Islet precursor cell (in vitro differentiated cells): Measurements from ENCODE around the gene SMOC2.
"Not testable (repeated sequence)": the region's sequence is repeated elsewhere in the genome, so short reads cannot be mapped to it uniquely, and the experiment has no call there.

Source experiments
- DNase-seq: peaks from one replicate; pipeline ENCODE4 v3.0.0-alpha.2; 2018

Gene SMOC2

DNA sequence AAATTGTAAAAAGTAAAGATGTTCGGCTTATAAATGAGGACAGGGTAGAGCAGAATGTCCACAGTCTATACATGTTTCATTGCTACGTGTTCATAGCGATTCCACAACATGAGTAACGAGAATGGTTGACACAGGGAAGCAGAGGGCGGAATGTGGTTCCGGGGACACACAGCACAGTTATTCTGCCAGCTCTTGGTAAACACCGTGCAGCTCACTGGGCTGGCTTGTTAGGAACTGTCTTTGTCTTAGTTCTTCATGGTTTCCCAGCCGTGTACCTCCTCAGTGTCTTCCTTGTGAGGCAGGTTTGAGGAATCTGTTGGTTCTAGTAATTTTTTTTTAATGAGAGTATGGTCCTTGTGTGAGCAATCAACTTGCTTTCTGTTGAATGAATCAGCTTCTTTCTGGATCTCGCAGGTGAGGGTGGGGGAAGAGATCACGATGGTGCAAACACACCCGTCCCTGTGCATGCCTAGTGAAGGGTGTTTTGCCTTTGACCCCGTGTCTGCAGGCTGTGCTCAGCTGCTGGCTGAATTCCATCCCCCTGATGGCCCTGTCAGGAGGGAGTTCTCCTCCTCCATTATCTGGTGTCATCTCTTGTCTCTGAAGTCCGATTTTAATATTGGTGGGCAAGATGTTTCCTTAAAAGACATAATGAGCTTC, 168.2 kb downstream of the SMOC2 start:
- DNase-seq, result peak; percentile 41

DNA sequence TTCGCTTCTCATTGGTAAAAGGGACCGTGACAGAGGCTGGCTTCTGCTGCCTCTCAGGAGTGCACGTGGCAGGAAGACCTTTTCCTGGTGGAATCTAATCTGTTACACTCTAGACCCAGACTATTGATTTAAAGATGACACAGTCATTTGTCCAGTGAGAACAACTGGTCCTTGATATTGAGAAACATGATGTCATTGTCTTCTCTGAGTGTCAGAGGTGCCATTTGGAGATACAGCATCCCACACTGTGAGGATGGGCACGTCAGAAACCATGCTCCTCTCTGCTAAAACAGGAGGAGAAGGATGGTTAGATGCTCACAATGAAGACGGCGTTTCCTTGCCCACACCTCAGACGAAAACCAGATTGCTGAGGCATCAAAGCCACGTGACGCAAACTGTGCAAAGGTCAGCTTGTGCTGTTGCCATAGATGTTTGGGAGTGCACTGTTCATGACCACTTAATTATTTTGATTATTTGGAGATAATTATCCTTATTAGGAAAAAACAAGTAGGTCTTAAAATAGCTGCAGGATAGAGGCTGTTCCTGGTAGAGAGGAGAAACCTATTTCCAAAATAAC, 169.0 kb downstream of the SMOC2 start:
- peak; percentile 29 for DNase-seq

DNA sequence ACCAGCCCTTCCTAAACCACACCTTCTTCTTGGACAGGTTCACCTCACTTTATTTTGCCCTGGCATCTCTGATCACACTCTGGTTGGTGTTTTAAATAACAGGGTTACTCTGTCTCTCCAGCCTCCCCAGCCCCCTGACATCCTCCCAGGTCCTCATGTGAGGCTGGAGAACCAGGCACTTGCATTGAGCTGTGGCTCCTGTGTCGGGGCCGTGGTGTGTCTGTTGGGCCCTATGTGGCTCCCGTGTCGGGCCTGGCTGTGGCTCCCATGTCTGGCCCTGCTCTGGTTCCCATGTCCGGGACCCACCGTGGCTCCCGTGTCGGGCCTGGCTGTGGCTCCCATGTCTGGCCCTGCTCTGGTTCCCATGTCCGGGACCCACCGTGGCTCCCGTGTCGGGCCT, 170.0 kb downstream of the SMOC2 start:
- not testable (repeated sequence) for DNase-seq

DNA sequence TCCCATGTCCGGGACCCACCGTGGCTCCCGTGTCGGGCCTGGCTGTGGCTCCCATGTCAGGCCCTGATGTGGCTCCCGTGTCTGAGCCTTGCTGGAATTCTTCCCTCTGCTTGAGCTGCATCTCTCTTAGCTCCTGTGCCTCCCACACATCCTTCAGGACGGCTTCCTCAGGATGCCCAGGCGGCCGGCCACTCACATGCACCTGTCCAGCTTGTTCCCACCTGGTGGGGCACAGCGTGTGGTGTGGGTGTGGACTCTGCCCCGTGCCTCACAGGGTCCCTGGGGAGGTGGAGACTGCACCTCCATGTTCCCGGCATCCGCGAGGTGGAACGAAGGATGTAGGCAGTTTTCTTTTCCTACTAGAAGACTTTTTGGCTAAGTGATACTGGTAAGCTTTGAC, 170.7 kb downstream of the SMOC2 start:
- no peak for DNase-seq

DNA sequence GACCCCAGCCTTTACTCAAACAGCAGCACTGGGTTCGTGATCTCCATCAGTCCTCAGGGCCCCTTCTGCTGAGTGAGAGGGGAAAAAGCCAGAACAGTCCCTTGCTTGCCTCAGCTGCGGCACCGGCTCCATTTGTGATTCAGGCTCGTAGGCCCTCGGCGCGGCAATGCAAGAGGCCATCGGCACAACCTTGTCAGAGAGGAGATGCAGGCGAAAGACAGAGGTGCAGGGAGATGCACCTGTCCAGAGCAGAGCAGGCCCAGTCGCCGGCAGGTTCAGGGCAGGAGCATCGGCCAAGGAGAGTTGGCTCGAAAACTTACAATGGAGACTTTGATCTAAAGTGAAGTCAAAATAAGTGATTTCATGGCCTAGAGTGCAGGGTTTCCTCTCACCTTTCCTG, 171.6 kb downstream of the SMOC2 start:
- no peak for DNase-seq

DNA sequence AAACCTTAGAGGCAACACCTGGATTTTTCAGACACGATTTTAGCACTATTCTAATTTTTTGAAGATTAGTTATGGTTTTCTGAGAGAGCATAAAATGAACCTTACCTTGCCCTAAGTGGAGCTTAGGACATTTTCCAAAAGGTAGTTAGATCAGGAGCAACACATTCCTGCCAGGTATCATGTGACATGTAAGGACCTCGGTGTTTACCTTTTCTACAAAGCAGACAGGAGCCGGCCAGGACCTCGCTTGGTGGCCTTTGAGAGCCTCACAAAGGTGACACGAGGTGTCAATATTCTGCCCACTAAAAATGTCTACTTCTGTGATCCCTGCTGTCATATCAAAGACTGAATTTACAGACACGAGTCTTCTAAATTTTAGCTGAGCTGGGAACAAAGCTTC, 174.9 kb downstream of the SMOC2 start:
- no peak for DNase-seq

DNA sequence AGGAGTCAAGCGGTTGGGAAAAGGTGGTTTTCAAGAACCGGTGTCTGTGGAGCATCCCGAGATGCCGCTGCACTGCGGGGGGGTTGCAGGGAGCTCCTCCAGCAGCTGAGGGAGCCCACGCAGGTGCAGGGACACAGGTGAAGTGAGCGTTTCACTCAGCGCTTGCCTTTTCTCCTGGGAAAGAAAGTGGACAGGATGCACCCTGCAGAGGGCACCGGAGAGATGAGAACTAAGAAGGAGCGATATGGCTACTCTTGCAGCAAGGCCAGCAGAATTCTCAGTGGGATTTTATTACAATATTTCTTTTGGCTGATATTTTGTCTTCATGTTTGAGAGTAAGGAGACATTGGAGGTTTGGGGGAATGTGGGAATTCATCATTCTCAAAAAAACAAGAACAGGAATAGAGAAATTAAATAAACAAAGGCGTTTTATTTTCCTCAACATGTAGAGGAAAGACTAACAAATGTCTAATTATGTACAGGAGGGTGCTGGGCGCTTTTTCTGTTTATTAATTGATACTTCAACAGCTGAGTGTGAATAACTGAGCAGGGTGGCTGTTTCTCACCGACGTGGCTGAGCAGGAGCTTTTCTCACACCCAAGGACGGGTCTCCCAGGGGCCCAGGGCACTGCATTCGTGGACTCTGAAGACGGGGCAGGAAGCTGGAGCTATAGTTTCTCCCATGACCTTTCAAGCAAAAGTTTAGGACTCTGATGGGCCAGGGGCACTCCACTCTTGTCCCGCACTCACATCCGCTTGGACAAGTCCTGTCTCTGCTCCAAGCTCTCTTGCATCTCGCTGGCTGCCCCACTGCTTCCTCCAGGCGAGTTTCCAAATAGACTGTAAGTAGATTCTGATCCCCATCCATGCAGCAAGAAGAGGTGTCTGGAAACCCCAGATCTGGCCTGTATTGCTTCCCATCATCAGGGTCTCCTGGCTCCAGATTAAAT, 176.1 kb downstream of the SMOC2 start:
- DNase-seq, result no peak

DNA sequence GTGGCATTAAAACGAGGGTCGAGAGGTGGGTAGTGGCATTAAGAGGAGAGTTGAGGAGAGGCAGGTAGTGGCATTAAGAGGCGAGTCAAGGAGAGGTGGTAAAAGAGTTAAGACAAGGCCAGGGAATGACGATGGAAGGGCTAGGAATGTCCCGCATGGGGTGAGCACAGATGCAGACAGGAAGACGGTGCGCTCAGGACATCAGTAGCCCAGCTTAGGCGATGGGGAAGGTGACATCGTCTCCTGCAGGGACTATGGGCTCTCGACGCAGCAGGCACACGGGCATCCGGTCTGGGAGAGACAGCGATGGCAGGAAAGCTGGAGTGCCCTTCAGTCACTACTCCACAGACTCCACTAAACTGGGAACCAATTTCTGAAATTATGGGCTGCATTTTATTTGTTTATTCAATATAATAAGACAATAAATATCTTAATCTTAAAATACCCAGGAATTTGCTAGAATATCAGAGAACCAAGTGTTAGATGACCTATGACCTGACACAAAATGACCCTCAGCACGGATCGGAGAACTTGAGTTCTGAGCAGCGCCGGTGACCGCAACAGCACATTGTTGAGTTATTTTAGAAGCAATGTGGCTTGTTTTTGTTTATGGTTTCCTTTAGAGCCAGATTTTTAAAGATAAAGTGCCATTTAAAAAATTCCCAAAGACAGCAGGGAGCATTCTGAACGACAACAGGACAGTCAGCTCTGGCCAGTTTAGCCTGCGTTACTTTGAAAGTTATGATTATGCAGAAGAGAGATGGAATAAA, 177.7 kb downstream of the SMOC2 start:
- no peak for DNase-seq

DNA sequence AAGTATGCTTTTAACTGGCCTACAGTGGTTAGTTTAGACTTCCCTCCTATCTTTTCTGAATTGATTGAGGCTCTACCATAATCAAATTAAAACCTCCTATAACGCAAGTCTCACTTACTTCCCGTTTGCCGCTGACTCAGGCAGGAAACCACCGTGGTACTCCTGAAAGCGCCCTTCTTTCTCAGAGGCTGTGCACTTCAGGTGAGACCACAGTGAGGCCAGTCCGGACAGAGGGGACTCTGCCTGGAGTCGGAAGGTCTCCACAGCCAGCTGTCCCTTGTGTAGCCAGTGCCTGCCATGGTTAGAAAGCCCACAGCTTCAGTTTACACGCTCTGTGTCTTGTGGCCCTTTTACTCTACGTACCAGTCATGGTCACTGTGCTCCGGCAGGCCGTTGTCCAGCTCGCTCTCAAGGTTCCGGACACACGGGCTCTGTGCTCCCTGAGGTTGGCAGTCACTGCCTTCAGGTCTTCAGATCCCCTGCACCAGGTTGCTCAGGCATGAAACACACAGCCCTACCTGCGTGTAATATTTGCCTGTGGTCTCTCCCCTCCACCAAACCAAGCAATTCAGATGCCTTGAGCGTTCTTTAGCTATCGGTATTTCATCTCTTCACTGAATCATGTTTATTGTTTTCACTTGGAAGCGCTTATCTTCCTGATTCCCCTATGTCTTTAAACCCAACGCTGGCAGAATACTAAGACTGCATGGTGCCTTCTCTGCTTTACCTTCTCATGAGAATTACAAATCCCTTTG, 178.8 kb downstream of the SMOC2 start:
- no peak for DNase-seq

DNA sequence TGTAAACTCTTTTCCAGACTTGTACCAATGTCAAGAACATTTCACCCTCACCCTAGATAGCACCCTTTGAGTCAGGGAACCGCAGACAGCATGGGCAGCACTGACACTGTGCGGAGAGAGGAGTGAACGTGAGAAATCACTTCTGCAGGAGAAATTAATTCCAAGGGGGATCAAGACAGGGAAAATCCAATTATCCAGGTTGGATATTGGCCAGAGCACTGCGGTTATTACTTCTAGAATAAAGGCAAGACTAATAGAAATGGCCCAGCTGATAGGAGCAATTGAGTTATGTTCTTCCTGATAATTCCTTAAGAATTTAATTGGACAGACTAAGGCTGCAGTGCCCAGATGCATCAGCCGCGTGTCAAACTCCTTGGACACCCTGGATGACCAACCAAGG, 179.6 kb downstream of the SMOC2 start:
- no peak for DNase-seq

DNA sequence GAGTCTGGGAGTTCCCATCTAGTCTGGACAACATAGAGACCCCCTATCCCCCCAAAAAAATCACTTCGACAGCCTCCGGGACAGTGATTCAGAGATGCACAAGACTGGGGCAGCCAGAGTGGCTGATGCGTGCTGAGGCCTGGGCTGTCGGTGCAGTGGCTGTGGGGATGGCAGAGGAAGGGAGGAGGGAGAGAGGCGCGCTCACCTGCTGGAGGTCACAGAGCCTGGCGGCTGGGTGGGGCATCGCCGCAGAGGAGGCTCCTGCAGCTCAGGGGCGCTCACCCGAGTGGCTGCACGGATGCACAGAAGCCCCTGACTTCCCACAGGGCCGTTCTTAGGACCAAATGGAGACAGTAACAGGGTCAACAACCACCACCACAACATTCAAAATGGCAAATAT, 182.8 kb downstream of the SMOC2 start:
- no peak for DNase-seq

DNA sequence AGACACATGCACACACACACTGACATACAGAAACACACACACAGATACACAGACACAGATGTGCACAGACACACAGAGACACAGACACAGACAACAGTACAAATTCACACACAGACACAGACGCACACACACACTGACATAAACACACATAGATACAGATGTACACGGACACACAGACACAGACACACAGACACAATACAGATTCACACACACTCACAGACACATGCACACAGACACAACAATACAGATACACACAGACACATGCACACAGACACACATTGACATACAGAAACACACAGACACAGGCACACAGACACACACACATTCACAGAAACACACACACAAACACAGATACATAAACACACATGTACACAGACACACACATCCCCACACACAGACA, 183.6 kb downstream of the SMOC2 start:
- no peak for DNase-seq

DNA sequence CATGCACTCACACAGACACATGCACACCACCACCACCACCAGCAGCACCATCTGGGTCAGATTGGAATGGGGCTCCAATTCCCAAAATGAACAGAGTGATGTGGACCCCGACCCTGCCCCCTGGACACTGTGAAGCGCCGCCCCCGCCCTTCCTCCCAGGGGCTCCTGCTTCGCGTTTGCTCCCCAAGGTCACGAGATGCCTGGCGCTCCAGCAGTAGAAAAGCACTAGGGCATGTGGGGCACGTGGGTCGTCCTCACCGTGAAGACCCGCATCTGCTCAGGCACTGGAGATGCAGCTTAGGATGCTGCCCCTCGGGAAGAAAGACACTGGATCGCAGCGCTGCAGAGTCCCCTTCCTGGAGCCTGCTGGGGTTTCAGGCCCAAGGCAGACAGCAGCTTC, 184.0 kb downstream of the SMOC2 start:
- no peak for DNase-seq

DNA sequence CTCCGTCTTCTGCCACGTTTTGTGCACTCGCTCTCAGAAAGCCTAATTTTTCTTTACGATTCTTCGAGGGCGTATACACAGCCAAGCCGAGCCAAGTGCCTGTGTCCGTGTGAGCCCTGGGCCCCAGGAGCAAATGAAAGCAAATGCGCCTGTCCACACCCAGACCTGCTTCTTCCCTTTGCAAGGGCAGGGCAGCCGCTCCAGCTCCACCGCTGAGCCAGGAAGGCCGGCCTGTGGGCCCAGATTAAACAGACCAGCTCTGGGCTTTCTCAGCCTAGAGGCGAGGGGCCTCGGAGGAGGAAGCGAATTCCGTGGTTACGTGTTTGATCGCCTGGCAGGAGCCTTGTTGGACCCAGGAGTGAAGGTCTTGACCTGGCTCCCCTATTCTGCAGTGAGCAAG, 184.6 kb downstream of the SMOC2 start:
- DNase-seq, result peak; percentile 86

DNA sequence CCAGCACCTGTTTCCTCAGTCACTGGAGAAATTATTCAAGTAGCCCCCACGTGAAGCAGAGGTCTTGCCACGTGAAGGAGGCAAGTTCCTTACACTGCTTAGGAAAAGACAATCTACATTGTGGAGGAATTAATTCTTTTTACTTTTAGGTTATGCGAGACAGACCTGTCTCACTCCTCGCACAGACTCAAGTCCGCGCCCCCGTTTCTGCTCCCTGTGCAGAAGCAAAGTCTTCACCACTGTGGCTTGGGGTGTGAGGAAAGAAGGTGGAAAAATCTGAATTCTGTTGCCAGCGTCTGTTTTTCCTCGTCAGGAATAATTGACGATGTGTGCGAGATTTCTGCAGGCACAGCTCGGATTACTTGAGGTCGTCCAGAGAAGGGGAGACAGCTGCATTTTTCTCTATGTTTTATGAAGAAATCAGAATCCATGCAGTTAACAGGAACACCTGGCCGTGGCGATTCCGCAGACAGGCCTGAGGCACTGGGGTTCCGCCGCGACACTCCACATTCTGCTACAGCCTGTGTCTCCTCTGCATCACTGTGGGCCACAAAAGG, 185.1 kb downstream of the SMOC2 start:
- DNase-seq, result no peak

DNA sequence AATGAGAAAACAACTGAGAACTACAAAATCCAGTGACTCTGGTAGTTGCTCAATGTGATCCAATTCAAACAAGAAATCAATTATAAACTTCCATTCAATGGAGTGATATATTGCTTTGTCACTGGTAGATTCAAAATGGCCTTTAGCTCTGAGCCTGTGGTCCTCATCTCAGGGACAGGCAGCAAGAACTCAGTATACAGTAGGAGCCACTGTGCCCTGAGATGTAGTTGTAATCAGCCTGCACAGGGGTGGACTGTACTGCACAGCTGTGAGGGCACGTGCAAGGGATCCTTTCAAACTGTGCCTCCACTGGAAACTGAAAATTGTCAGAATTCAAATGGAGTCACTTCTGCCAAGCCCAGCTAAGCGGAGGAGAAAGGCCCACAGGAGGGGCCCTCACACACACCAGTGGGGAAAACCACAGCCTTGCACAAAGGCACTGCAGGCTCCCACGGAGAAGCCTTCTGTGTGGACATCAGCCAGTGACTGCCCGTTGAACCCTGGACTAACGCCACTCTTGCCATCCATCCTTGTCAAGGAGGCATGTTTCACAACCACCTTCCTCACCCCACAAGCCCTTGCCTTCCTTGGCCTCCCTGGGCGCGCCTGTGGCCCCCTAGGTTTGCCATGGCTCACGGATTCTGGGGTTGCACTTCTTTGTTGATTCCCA, 186.7 kb downstream of the SMOC2 start:
- DNase-seq, result no peak

DNA sequence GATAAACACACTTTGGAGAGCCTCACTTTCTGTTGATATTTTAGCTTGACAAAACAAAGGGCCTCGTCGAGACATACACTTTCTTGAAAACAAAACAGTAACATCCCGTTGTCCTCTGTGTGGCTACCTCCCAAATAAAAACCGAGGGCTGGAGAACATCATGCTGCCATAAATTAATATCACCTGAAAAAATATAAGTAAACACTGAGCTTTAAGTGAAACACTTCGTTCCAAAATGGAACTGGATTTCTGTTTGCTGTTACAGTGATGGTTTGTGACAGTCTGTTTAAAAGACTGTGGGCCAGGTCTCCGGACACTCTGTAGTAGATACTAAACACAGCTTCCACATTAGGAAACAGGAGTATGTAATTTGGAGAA, 187.2 kb downstream of the SMOC2 start:
- DNase-seq, result no peak

DNA sequence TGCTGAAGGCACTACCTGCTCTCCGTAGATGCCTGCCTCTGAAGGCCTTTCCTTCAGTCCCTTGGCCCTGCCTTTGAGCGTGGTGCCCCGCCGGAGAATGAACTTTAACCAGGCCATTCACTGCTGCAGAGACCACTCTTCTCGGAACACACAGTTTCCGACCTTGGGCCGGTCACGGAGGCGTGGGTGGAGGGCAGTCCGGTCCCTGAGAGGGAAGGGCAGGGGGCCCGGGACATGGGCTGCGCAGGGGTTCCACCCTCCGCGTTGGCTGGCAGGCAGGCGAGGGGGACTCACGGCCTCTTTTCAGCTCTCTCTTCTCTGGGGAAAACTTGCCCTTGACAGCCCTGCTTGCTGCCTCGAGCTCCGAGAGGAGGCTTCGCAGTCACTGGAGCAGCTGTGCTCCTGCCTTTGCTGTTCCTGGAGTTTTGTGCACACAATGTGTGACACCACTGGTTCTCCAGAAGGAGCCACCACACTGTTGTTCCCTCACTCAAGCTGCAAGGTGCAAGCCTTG, 187.8 kb downstream of the SMOC2 start:
- DNase-seq, result no peak

DNA sequence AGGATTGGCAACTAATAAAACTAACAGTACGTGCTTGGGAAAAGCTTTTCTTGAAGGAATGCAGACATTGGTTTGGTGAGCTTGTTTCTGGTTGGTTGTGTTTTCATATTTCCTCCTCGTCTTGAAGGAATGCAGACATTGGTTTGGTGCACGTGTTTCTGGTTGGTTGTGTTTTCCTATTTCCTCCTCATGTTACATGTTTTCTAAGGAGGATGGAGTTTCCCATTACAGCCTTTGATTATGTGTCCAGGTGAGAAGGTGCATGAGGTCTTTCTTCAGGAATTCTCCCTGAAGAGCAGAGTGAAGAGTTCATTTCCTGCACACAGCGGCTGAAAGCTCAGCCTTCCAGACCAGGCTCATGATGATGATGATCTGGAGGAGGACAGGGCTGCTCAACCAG, 190.6 kb downstream of the SMOC2 start:
- DNase-seq, result peak; percentile 66

DNA sequence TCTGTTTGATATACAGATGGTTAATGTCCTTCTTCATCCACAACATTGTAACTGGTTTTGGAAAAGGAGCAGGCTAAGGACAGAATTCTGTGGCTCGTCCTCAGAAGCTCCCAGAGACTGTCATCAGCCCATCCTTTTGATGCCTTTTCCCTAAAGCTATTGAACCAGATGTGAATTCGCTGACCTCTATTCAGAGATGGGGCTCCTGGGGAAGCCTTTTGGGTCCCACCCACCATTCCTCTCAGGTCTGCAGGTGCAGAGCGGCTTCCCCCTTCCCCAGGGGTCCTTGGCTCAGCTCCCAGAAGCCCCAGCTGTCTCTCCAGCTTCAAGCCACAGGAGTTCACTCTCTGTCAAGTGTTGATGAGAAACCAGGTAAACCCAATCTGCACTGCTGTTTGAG, 191.7 kb downstream of the SMOC2 start:
- DNase-seq, result no peak
